NCI-H2171 (cell line): Measurements from ENCODE around the gene ERBB4.
A peak's percentile ranks its signal among the peaks of the same experiment; 100 is the strongest.
"Not testable (repeated sequence)": the region's sequence is repeated elsewhere in the genome, so short reads cannot be mapped to it uniquely, and the experiment has no call there.

Source experiments
- DNase-seq: peaks from one replicate; lab custom pipeline; 2025; lab: John Stamatoyannopoulos, UW

The ERBB4 gene

DNA sequence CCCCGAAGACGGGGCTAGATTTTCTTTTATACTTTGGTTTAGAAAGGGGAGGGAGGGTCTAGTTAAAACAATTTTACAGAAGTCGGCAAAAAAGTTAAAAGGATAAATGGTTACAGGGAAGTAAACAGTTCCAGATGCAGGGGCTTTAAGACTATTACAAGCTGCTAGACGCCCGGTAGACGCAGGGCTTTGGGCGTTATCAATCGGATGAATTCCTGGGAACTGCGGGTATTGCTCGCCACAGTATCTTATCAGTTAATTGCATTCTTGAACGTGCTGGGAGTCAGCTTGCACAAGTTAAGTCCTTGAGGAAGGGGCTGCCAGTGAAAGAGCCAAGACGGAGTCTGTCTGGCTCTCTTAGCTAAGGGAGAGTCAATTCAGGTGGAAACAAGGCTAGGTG, 946.6 kb downstream of the ERBB4 start:
- not testable (repeated sequence) for DNase-seq

DNA sequence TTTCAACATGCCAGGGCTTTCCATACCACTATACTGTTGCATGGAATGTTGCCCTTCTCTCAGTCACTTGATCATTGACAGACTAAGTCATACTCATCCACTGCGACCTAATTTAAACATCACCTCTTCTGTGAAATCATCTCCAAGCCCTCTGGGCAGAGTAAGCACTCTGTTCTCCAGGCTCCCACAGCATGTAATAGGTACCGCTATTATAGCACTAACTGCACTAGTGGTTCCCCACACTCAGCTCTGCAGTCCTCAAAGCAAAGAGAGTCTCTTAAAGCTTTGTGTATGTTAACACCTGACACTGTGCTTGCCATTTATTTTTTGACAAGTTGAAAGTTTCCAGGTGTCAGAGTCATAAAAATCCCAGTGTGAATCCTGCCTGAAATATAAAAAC, 947.2 kb downstream of the ERBB4 start:
- no peak for DNase-seq

DNA sequence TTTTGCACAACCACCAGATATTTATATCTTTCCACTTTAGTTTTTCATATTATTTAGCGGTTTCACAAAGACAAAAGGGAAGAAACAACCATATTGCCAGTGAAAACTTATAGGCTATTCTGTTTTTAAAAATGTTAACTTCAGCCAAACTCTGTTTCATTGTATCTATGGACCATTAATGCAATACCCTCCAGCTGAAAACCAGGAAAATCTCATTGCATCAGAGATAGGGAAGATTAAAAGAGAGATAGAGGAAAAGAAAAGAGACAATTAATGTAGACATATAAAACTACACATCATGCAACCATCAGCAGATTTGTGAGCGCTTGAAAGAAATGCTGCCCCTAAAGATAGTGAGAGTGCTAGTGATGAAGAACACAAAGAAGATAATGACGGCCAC, 970.2 kb downstream of the ERBB4 start:
- DNase-seq, result no peak

DNA sequence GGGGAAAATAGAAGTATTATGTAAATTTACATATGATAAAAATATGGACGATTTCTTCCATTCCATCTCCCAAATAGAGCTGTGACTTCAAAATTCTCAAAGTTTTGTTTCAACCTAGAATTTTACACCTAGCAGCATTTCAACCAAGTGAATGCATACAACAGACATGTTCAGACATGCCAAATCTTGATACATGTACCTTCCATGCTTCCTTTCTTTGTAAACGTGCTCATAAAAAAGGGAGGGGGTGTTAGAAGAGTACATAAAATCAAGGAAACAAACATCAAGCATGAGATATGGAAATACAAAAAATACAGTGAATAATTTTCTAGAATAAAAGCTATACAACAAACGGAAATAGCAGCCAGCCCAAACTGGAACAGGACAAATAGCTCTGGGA, 974.2 kb downstream of the ERBB4 start:
- DNase-seq, result no peak

DNA sequence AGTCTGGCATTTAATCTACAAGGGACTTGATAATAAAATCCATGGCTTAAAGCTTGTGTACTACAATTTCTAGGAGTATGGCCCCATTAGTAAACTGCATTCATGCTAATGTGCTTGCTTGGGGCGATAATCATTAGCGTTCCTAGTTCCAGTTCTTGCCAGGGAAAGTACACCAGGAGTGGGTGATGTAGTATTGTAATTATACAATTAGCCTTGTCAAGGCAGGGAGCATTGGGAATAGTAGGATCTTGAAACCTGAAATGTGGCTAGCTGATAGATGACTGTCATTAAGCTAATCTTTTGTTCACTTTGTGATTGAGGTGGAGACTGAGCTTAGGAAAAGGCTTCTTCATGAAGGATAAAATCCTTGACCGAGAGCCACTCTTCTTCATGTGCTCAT, 993.0 kb downstream of the ERBB4 start:
- no peak for DNase-seq

DNA sequence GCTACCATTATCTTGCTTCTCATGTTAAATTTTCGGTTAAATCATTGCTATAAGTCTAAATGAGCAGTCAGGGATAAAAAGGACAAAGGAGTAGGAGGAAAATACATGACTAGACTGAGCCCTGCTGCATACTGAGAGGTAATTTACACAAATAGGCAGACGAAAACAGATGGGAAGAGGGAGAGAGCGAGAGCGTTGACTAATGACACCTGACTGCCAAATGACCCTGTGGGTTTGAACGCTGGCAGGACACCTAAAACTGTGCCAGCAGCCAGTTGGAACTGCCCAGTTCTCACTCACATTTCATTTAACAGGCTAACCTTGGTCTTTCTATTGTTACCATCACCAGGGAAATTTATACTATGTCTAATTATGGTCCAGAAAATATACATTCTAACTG, 1004.0 kb downstream of the ERBB4 start:
- DNase-seq, result peak; percentile 50

DNA sequence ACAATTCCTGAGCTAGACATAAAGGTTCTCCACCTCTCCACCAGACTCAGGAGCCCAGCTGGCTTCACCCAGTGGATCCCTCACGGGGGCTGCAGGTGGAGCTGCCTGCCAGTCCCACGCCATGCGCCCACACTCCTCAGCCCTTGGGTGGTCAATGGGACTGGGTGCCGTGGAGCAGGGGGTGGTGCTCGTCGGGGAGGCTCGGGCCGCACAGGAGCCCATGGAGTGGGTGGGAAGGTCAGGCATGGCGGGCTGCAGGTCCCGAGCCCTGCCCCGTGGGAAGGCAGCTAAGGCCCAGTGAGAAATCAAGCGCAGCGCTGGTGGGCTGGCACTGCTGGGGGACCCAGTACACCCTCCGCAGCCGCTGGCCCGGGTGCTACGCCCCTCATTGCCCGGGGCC, 1014.4 kb downstream of the ERBB4 start:
- not testable (repeated sequence) for DNase-seq

DNA sequence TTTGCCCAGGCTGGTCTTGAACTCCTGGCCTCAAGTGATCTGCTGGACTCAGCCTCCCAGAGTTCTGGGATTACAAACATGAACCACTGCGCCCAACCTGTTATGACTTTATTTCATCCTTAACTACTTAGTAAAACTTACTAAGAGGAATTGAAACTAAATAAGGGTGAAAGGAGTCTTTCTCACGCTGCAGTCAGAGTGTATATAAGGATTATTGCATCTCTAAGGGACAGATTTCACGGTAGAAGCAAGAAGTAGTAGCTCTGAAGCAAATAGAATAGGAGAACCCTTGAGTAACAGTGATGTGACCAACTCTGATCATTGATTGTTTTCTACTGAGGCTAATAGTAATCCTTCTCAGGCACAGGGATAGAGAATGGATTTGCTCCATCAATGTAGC, 1022.1 kb downstream of the ERBB4 start:
- no peak for DNase-seq

DNA sequence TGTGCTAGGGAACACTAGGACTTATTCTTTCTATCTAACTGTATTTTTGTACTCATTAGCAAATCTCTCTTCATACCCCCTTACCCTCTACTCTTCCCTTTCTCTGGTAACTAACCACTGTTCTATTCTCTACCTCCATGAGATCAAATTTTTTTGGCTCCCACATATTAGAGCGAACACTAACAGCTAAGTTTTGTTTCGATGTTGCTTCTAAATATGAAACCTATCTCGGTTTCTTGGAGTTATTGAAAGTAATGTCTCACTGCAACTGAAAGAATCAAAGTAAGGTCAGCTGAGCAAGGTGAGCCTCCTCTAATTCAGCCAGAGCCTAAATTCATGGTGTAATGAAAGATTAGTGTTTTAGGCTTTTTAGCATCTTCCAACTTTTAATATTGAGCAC, 1024.6 kb downstream of the ERBB4 start:
- no peak for DNase-seq

DNA sequence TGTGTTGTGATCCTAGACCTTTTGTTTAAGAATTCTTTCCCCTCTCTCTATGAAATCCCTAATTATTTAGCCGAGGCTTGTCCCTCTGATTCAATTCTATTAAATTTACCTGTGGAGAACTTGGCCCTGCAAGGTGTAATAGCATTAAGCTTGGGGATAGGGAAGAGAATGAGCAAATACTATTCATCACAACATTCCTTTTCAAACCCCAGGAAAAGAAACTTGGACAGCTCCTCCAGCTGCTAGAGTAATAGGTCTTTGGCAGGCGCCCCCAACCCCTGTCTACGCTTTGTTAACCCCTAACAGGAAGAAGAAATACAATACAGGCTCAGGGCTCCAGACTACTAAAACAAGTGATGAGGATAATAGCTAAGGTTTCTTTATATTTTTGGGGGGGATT, 1025.2 kb downstream of the ERBB4 start:
- no peak for DNase-seq

DNA sequence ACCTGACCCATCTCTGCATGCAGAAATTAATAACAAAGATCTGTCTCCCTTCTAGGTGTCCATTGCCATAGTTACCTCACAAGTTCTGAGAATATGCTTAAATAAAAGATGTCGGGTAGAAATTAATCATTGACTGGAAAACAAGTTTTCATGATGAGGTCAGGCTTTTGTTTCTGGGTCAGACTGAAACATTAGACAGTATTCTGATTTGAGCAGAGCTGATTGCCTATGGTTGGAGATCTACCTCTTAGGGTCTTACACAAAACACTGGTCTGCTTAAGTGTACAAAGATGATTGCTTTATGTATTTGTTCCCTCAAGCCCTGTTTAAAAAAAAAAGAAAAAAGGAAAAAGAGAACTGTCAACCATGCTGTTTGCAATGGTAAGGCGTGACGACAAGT, 1025.8 kb downstream of the ERBB4 start:
- DNase-seq, result no peak

DNA sequence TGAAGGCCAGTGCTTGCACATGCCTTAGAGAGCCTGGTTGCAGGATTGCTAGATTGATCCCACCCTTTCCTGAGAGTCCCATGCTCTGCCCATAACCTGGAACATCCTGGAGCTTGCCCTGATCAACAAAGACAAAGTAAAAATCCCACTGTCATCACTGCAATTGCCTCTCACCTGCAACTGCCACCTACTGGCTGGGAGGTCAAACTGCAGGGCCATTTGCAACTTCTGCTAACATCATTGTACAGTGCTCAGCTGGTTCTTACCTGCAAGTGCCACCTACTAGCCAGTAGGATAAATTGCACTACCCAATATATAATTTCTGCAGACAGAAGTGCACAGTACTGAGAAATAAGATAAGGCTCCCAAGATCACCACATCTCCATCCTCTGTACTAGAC, 1034.7 kb downstream of the ERBB4 start:
- no peak for DNase-seq

DNA sequence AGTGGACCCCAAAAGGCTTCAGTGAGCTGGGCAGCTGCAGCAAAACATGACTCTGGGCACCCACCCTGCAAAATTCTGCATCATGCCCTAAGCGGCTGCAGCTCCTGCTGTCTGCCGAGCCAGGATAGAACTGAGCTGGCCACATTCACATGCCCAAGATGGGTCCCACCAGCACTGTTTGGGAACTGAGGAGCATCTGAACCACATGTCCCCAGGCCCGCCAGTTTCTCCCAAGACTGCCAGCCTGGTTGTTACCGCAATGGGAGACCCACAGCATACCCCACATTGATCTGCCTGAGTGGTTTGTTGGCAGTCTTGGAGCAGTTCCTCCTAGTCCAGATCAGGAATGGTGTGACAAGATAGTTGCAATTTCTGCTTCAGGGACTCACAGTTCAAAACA, 1035.4 kb downstream of the ERBB4 start:
- no peak for DNase-seq

DNA sequence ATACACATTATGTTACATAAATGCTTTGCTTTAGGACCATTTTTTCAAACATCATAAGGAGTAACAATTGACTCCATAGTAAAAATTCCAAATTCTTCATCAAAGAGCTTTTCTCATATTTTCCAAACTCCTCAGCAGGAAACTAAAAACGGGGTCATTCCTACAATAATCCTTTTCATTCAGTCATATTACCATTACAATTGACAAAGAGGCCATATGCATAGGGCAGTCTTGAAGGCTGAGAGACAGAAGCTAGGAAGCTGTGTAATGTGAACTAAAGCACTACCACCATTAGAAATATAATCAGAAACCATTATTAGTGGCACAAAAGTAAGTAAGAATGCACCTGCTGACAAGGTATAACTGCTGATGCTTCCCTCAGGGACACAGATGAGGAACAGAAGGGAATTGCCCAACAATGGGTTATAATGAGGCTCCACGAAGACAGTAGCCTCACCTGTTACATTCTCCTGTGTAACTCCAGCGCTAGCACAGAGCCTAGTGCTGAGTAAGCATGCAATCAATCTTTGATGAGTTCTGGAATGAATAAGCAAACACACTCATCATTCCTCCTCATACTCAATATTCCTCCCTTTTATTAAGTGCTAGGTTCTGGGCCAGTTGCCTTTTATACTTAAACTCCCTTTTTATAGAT, 1039.9 kb downstream of the ERBB4 start:
- no peak for DNase-seq

DNA sequence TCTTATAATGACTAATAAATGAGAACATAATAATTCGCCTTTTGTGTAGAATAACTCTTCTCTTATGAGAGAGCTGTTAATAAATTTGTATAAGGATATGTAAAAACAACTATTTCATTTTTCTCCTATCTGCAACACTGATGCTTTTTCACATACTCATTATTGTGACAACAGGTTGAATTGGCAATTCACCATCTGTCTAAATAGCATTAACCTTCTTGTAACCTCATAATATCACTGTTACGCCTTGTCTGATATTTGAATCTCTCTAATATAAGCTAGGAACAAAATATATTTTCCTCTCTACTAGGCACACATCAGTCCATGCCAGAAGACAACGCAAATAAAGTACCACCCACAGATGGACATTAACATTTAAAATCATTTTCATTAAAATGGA, 1043.3 kb downstream of the ERBB4 start:
- peak; percentile 34 for DNase-seq

DNA sequence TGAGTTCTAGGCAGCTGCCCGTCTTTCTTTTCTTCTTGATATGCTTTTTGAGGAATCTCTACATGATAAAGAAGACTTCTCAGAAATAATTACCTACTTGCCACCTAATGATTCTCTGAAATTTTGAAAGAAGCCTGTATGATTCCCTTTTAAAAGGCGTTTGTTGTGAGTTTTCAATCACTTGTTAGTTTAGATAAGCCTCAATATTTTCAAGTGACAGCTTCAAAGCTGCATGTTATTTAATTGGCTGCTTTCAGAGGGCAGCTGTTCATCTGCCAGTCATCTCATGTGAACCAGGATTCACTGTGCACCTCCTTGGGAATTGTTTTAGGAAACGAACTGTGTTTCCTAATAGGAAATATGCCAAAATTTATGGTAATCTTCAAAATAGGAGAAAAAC, 1044.1 kb downstream of the ERBB4 start:
- DNase-seq, result peak; percentile 39

DNA sequence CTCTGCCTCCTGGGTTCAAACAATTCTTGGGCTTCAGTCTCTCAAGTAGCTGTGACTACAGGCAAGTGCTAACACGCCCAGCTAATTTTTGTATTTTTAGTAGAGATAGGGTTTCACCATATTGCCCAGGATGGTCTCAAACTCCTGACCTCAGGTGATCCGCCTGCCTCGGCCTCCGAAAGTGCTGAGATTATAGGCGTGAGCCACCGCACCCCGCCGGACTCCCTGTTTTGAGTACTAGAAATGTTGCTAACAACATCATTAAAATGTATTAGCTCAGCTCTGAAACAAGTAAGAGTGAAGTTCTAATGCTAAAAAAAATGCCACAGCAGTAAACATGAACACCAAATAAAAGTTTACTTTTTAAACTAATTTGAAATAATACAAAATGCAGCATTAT, 1044.5 kb downstream of the ERBB4 start:
- DNase-seq, result peak; percentile 18

DNA sequence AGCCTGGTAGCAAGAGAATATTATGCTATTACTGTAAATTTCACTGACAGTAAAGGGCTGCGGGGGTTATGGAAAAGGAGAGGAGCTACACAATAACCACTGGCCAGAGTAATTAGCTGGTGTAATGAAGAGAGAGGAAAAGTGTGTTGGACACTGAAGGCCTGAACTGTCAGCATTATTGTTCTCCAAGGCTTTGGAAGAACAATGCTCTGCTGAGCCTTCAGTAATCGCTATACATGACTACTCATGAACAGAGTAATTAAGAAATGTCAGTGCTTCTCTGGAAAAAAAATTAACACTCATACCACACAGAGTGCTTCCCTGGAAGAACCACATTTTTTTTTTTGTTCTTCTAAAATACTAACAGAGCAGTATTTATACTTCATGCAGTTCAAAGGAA, 1050.9 kb downstream of the ERBB4 start:
- no peak for DNase-seq

DNA sequence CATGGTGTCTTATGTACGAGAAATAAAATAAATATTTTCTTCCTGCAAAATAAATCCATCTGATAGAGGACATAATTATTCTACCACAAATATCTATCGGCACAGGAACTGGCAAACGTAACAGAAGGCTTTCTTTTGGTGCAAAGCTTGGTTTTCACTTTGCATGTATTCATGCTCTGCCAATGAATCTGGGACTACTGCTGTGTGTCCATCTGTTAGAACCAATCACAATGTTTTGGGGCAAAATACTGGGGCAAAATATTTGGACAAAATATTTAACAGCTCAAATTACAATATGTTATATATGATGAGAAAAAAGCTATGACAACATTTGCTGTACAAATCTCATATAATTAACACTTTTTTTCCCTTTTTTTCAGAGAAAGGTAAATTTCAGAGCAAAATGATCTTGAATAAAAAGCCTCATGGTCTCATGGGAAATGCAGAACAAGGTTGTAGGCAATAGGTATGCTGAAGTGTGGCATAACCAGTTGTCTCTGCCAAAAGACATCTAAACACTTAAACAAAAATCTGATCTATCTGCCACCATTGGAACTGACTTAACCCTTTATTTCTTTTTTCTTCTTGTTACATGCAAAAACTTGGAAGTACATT, 1059.0 kb downstream of the ERBB4 start:
- DNase-seq, result no peak

DNA sequence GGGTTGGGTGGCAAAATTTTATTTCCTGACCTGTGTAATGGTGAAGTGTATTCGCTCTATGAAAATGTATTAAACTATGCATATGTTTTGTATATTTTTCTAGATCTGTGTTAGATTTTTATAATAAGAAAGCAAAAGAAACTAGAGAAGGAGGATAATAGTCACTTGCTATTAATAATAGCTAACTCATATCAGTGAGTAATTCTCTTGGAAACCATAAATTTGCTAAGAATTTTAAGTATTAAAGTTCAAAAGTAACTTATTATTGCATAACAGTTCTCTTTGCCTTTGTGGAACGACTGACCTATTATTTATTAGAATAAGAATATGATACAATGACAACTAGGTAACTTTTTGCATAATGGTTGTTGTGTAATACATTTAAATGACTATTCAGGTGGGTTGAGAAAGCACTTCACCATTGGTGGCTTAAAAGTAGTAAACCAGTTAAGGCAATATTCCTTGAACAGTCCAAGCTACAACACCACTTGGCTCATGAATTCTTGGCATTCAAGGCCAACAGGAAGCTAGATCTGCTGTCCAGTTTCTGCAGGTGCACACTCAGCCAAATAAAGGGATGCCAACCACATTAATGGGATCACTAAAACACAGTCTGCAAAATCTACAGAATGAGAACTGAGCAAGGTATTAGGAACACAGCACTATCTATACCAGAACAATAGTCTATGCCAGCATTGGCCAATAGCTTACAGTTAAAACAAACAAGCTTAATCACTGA, 1060.9 kb downstream of the ERBB4 start:
- DNase-seq, result no peak

DNA sequence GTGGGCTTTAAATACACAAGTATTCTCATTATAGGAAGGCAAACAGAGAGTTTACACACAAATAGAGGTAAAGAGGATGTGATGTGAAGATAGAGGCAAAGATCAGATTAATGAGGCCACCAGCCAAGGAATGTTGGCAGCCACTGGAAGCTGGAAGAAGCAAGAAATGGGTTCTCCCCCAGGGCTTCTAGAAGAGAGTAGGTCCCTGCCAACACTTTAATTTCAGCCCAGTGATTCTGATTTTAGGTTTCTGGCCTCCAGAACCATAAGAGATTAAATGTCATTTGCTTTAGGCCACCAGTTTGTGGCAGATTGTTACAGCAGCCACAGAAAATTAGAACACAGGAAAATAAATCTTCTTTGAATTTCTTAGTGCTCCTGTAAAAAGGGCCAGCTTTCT, 1065.5 kb downstream of the ERBB4 start:
- DNase-seq, result no peak

DNA sequence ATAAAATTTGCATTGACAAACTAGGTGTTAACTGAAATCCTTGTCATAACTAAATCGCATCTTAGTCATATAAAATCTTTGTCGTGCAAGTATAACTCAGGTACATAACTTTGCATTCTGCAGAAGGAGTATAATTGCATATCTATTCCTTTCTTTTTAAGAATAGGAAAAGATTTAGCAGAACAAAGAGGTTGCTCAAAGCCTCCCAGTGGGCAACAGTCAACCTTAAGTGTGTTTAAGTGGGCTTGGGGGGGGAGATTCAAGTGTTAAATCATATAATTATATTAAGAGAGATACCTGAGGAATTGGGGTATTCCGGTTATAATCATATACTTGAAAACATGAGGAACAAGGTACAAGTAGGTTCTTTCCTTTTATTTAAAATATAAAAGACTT, 1068.9 kb downstream of the ERBB4 start:
- no peak for DNase-seq

DNA sequence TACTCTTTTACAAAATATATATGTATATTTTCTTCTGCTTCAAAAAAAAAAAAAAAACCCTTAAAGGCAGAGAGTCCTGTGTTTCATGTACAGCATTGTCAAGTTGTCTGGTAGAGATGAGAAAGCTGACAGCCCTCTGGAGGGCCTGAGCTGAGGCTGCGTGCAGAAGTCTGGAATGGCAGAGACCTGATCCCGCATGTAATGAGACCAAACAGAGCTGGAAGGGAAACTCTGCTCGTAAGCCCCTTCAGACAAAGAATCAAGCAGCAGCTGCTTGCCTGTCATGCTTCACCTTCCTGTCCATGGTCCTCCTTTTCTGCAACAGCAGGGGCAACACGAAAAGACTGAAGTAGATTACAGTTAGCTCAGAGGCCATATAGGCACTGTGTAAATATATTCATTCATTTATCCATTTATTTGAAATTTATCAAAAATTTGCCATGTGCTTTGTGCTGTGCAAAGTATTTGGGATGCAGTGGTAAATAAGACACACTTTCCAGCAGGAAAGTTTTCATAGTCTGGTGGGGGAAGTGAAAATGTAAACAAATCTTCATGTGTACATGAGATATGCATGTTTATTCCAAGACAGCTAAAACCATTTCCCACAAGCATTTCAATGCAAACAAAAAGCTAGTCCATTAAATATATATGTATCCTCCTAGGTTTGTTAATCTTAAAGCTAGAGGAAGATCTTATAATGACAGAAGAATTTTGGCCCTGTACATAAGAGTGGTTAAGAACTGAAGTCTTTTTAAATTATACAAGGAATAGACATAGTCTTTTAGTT, 1069.5 kb downstream of the ERBB4 start:
- no peak for DNase-seq
